ENCODE measurements around the gene KLHL25.

Gene KLHL25

GRCh38 chr15:85771271-85771670 lies 23.5 kb downstream of the KLHL25 start:
- Histone ChIP-seq H3K27ac (ENCODE audit: low read length) (no peak overlapping the region), H4K20me1 (ENCODE audit: insufficient read depth, low read length) (peaks cover 54% of the 10 kb centered on the region), H3K4me1 (ENCODE audit: insufficient read depth, low read length) (no peaks in the 10 kb centered on the region), H3K4me2 (ENCODE audit: insufficient read depth, low read length) (no peak overlapping the region), H3K9me3 (ENCODE audit: insufficient read depth, low read length, severe bottlenecking) (no peaks in the 10 kb centered on the region), H3K4me3 (ENCODE audit: low read depth in 1 of 2, low read length in 2 of 2) (no peak overlapping the region), H3K36me3 (ENCODE audit: insufficient read depth, low read length) (peaks cover 16% of the 10 kb centered on the region), H2AFZ (ENCODE audit: low read depth, low read length) (no peak overlapping the region), H3K9ac (ENCODE audit: low read depth, low read length) (no peak overlapping the region), H3K27me3 (ENCODE audit: insufficient read depth, low read length, poor library complexity) (no peaks in the 10 kb centered on the region), H3K79me2 (ENCODE audit: insufficient read depth, low read length) (peaks cover 45% of the 10 kb centered on the region)
- no peak for TF ChIP-seq EZH2 (IDR thresholded peaks at IDR 0.05; ENCODE audit: borderline replicate concordance, low read depth, low read length, severe bottlenecking)
- TF ChIP-seq, protein P1, sequence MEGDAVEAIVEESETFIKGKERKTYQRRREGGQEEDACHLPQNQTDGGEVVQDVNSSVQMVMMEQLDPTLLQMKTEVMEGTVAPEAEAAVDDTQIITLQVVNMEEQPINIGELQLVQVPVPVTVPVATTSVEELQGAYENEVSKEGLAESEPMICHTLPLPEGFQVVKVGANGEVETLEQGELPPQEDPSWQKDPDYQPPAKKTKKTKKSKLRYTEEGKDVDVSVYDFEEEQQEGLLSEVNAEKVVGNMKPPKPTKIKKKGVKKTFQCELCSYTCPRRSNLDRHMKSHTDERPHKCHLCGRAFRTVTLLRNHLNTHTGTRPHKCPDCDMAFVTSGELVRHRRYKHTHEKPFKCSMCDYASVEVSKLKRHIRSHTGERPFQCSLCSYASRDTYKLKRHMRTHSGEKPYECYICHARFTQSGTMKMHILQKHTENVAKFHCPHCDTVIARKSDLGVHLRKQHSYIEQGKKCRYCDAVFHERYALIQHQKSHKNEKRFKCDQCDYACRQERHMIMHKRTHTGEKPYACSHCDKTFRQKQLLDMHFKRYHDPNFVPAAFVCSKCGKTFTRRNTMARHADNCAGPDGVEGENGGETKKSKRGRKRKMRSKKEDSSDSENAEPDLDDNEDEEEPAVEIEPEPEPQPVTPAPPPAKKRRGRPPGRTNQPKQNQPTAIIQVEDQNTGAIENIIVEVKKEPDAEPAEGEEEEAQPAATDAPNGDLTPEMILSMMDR (IDR thresholded peaks at IDR 0.05; ENCODE audit: borderline replicate concordance, extremely low read depth, low read length, poor library complexity, severe bottlenecking) = no peak
- ATAC-seq (ENCODE audit: insufficient read depth, low read depth) = no peak
- DNase-seq = no peak

DNA sequence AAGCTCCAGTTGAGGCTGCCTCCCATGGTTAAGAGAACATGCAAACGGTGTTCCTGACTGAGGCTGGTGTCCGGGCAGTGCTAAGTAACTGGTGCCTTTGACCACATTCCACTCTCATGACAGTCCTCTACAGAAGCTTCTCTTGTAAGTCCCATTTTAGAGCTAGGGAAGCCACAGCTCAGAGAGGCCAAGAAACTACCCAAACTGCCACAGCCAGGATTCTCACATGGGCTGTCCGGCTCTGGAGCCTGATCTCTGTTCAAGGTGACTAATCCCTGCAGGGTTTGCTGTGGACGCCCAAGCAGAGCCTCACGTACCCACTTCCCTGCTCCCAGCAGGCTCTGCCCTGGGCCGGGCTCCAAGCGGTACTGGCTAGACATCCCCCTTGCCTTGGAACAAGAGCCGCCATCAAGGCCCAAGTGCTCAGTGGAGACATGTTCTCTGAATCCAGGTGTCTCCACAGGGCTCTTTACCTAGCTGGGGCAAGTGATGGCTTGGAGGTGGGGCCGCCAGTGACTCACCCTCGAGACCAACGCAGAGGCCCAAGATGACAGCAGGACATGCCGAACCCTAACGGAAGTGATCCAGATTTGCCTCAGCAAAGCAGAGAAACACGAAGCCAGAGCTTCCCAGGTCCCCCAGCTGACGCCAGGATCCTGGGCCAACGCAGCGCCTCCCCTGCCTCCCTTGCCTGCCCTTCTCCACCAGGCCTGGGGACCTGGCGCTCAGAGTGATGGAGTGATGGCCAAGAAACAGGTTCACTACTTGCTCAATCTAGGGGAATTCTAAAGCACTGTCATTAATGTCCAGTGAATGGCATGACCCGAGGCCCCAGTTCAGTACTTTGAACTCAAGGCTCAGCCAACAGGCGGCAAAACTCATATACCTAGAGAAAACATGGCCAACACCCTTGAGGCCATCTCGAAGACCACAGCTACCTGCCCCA lies 24.4 kb downstream of the KLHL25 start:
- Histone ChIP-seq H3K4me1 (ENCODE audit: insufficient read depth, low read length) (no peaks in the 10 kb centered on the region), H4K20me1 (ENCODE audit: insufficient read depth, low read length) (peaks cover 54% of the 10 kb centered on the region), H3K4me3 (ENCODE audit: low read depth in 1 of 2, low read length in 2 of 2) (no peak overlapping the region), H3K9me3 (ENCODE audit: insufficient read depth, low read length, severe bottlenecking) (no peaks in the 10 kb centered on the region), H3K79me2 (ENCODE audit: insufficient read depth, low read length) (peaks cover 41% of the 10 kb centered on the region), H2AFZ (ENCODE audit: low read depth, low read length) (no peak overlapping the region), H3K4me2 (ENCODE audit: insufficient read depth, low read length) (no peak overlapping the region), H3K27ac (ENCODE audit: low read length) (no peak overlapping the region), H3K27me3 (ENCODE audit: insufficient read depth, low read length, poor library complexity) (no peaks in the 10 kb centered on the region), H3K36me3 (ENCODE audit: insufficient read depth, low read length) (peaks cover 16% of the 10 kb centered on the region), H3K9ac (ENCODE audit: low read depth, low read length) (no peak overlapping the region)
- no peak for TF ChIP-seq EZH2 (IDR thresholded peaks at IDR 0.05; ENCODE audit: borderline replicate concordance, low read depth, low read length, severe bottlenecking)
- TF ChIP-seq, protein P1 (IDR thresholded peaks at IDR 0.05; ENCODE audit: borderline replicate concordance, extremely low read depth, low read length, poor library complexity, severe bottlenecking) = no peak
- DNase-seq = no peak
- ATAC-seq (ENCODE audit: insufficient read depth, low read depth) = no peak

- H3K79me2 ChIP-seq (ENCODE audit: insufficient read depth, low read length) = peaks cover 36% of the 10 kb centered on the region
- peaks cover 16% of the 10 kb centered on the region for H3K36me3 ChIP-seq (ENCODE audit: insufficient read depth, low read length)
- H4K20me1 ChIP-seq (ENCODE audit: insufficient read depth, low read length) = peaks cover 58% of the 10 kb centered on the region
- H3K9me3 ChIP-seq (ENCODE audit: insufficient read depth, low read length, severe bottlenecking) = no peaks in the 10 kb centered on the region
- H3K9ac ChIP-seq (ENCODE audit: low read depth, low read length) = no peak overlapping the region
- H3K27me3 ChIP-seq (ENCODE audit: insufficient read depth, low read length, poor library complexity) = no peaks in the 10 kb centered on the region
- no peaks in the 10 kb centered on the region for H3K4me1 ChIP-seq (ENCODE audit: insufficient read depth, low read length)
- no peak overlapping the region for H3K4me2 ChIP-seq (ENCODE audit: insufficient read depth, low read length)
- H3K27ac ChIP-seq (ENCODE audit: low read length) = no peak overlapping the region
- TF ChIP-seq EZH2 (IDR thresholded peaks at IDR 0.05; ENCODE audit: borderline replicate concordance, low read depth, low read length, severe bottlenecking) = no peak
- TF ChIP-seq, protein P1 (IDR thresholded peaks at IDR 0.05; ENCODE audit: borderline replicate concordance, extremely low read depth, low read length, poor library complexity, severe bottlenecking) = no peak
- DNase-seq (no peak), ATAC-seq (ENCODE audit: insufficient read depth, low read depth) (no peak)
- H3K4me3 ChIP-seq (ENCODE audit: low read depth in 1 of 2, low read length in 2 of 2) = no peak overlapping the region
- no peak overlapping the region for H2AFZ ChIP-seq (ENCODE audit: low read depth, low read length)
Measured at GRCh38 chr15:85769182-85769900, 25.4 kb downstream of the KLHL25 start.
